PFSK-1 (cell line): ENCODE measurements around the gene RUNX2.

ENCODE experiments used
- POLR2AphosphoS5 ChIP-seq: IDR thresholded peaks from 2 replicates; pipeline ENCODE4 v1.6.1; 2012; ENCODE audit warnings: low read depth, mild to moderate bottlenecking, control low read depth, low read length, moderate library complexity
- TAF1 ChIP-seq: IDR thresholded peaks from 2 replicates; pipeline ENCODE4 v1.6.1; 2012; ENCODE audit warnings: low read length, control low read depth, borderline replicate concordance; ENCODE audit not compliant: insufficient read depth

- TF ChIP-seq POLR2AphosphoS5 (no peak), TAF1 (no peak)
Observed at GRCh38 chr6:45514454-45515230, 186.5 kb downstream of the RUNX2 start.
